HG02840 (cell line): ENCODE measurements around the gene CREG2.

ENCODE experiments used
- ATAC-seq: cut with Tn5 transposase; IDR thresholded peaks from one replicate; pipeline ENCODE4 v1.9.1; 2021; ENCODE audit warnings: mild to moderate bottlenecking, moderate library complexity, moderate number of reproducible peaks; ENCODE audit not compliant: unreplicated experiment, low FRiP score

The CREG2 gene

GRCh38 chr2:101387151-101387834, at the start of gene CREG2:
Gene CREG2 (minus strand): TSS chr2:101387503. CDS start chr2:101387457, 46 bp downstream.
- ATAC-seq = no peak

- ATAC-seq = no peak
Observed at GRCh38 chr2:101435001-101435862, 47.9 kb upstream of the CREG2 start.

GRCh38 chr2:101433465-101433864, 46.2 kb upstream of the CREG2 start:
- ATAC-seq = no peak

GRCh38 chr2:101432411-101433181, 45.3 kb upstream of the CREG2 start:
- ATAC-seq = no peak

GRCh38 chr2:101431486-101431885, 44.2 kb upstream of the CREG2 start:
- ATAC-seq = no peak

GRCh38 chr2:101430156-101430555, 42.9 kb upstream of the CREG2 start:
- no peak for ATAC-seq

- no peak for ATAC-seq
Observed at GRCh38 chr2:101429453-101429852, 42.1 kb upstream of the CREG2 start.

GRCh38 chr2:101428422-101429176, 41.3 kb upstream of the CREG2 start:
- no peak for ATAC-seq

GRCh38 chr2:101427743-101428142, 40.4 kb upstream of the CREG2 start:
- no peak for ATAC-seq

GRCh38 chr2:101427240-101427639, 39.9 kb upstream of the CREG2 start:
- no peak for ATAC-seq

GRCh38 chr2:101426822-101427221, 39.5 kb upstream of the CREG2 start:
- no peak for ATAC-seq

GRCh38 chr2:101420623-101421022, 33.3 kb upstream of the CREG2 start:
- no peak for ATAC-seq

GRCh38 chr2:101419096-101419663, 31.9 kb upstream of the CREG2 start:
- ATAC-seq = no peak

- no peak for ATAC-seq
Observed at GRCh38 chr2:101418460-101419095, 31.3 kb upstream of the CREG2 start.

GRCh38 chr2:101416609-101417008, 29.3 kb upstream of the CREG2 start:
- no peak for ATAC-seq

GRCh38 chr2:101415884-101416283, 28.6 kb upstream of the CREG2 start:
- no peak for ATAC-seq

- no peak for ATAC-seq
Observed at GRCh38 chr2:101415220-101415619, 27.9 kb upstream of the CREG2 start.

GRCh38 chr2:101412092-101412694, 24.9 kb upstream of the CREG2 start:
- no peak for ATAC-seq

GRCh38 chr2:101410746-101411145, 23.4 kb upstream of the CREG2 start:
- no peak for ATAC-seq
